Endothelial cell of umbilical vein (primary cell): Measurements from ENCODE around the gene TEX11. TPM values are rescaled to one million over a fixed set of nuclear protein-coding genes. Genes with fewer than 3 reads are reported as not detected.

Experiments used
- BruUV-seq: library from RNA; stranded (reverse); fragments of 400-500 nt; replicated peaks from 2 replicates; lab custom pipeline; 2021; lab: Mats Ljungman, UMichigan
- CTCF ChIA-PET: fragments of 300-600, 350-600 bp; sonication (Branson Sonifier 250); formaldehyde crosslinking; loops from one replicate; lab custom pipeline; 2021; ENCODE audit warnings: antibody characterized with exemption, inconsistent platforms; lab: Charles Lee
- POLR2A ChIA-PET: fragments of 300-600, 350-600 bp; sonication (Branson Sonifier 250); formaldehyde crosslinking; loops from one replicate; lab custom pipeline; 2021; ENCODE audit warnings: antibody characterized with exemption, inconsistent platforms; lab: Charles Lee
- DNase-seq: peaks from one replicate; pipeline ENCODE4 v3.0.0-alpha.2; 2011; ENCODE audit warnings: low read depth, low spot score
- FAIRE-seq: peaks from 2 replicates; lab custom pipeline; 2011; peaks lifted over from hg19 to GRCh38; lab: Jason Lieb, UNC
- H2AFZ ChIP-seq: 2 replicates; pipeline ENCODE4 v1.6.0; 2012; ENCODE audit warnings: low read depth, low read length, control low read depth, inconsistent platforms
- H3K27ac ChIP-seq: 2 replicates; pipeline ENCODE4 v1.5.1; 2011; ENCODE audit warnings: low read depth, mild to moderate bottlenecking, control low read depth, low read length, moderate library complexity; ENCODE audit not compliant: insufficient read depth
- H3K27me3 ChIP-seq, 2 experiments: 2 replicates each; pipeline versions ENCODE4 v1.6.0 to v1.6.1; 2011; ENCODE audit warnings: low read length in 2 of 2, mixed read lengths in 1 of 2; ENCODE audit not compliant: control insufficient read depth in 2 of 2, insufficient read depth in 2 of 2
- H3K36me3 ChIP-seq, 2 experiments: 2 replicates in 1 of 2; 3 replicates in 1 of 2; pipeline ENCODE4 v1.5.1; 2011; ENCODE audit warnings: low read length in 2 of 2, mild to moderate bottlenecking in 1 of 2, moderate library complexity in 1 of 2; ENCODE audit not compliant: control insufficient read depth in 2 of 2, insufficient read depth in 2 of 2; ENCODE audit errors: extremely low read depth in 1 of 2
- H3K4me1 ChIP-seq: 3 replicates; pipeline ENCODE4 v1.5.1; 2011; ENCODE audit warnings: mild to moderate bottlenecking, low read length; ENCODE audit not compliant: control insufficient read depth, insufficient read depth; ENCODE audit errors: extremely low read depth
- H3K4me2 ChIP-seq: 2 replicates; pipeline ENCODE4 v1.6.1; 2011; ENCODE audit warnings: low read length, control low read depth, mixed read lengths; ENCODE audit not compliant: insufficient read depth
- H3K4me3 ChIP-seq, 3 experiments: fragments of 200-600 bp in 1 of 3; sonication (generic), shearing (Covaris generic) in 1 of 3; replicated peaks in 1 of 3; 2 replicates each; pipeline ENCODE4 v1.5.1; 2011 to 2016; ENCODE audit warnings: control low read depth in 3 of 3, low read length in 3 of 3, mild to moderate bottlenecking in 2 of 3, inconsistent platforms in 1 of 3, low read depth in 1 of 3, moderate library complexity in 1 of 3; ENCODE audit not compliant: insufficient read depth in 1 of 3
- H3K79me2 ChIP-seq: 2 replicates; pipeline ENCODE4 v1.6.0; 2012; ENCODE audit warnings: low read length, inconsistent platforms; ENCODE audit not compliant: control insufficient read depth, insufficient read depth
- H3K9ac ChIP-seq: replicated peaks from 2 replicates; pipeline ENCODE3; 2011; ENCODE audit warnings: low read length, control low read depth; ENCODE audit not compliant: insufficient read depth; ENCODE audit errors: extremely low read depth
- H3K9me1 ChIP-seq: replicated peaks from 3 replicates; pipeline ENCODE4 v1.6.0; 2011; ENCODE audit warnings: mild to moderate bottlenecking, low read length; ENCODE audit not compliant: control insufficient read depth, insufficient read depth; ENCODE audit errors: extremely low read depth
- H3K9me3 ChIP-seq: replicated peaks from 2 replicates; pipeline ENCODE4 v1.5.1; 2012; ENCODE audit warnings: low read length, inconsistent platforms; ENCODE audit not compliant: control insufficient read depth, insufficient read depth
- H4K20me1 ChIP-seq: replicated peaks from 2 replicates; pipeline ENCODE3; 2011; ENCODE audit warnings: mild to moderate bottlenecking, low read length; ENCODE audit not compliant: control insufficient read depth, insufficient read depth; ENCODE audit errors: extremely low read depth
- EZH2 ChIP-seq: IDR thresholded peaks from 2 replicates; pipeline ENCODE4 v1.6.1; 2012; ENCODE audit warnings: borderline replicate concordance, low read depth, mild to moderate bottlenecking, moderate library complexity, low read length, inconsistent platforms; ENCODE audit not compliant: severe bottlenecking
- FOS ChIP-seq: IDR thresholded peaks from 2 replicates; pipeline ENCODE4 v1.6.1; 2011; ENCODE audit warnings: mild to moderate bottlenecking, low read length, moderate library complexity, borderline replicate concordance; ENCODE audit not compliant: insufficient read depth
- GATA2 ChIP-seq: IDR thresholded peaks from 2 replicates; pipeline ENCODE4 v1.7.0; 2011; ENCODE audit warnings: low read depth, mild to moderate bottlenecking, moderate library complexity, mixed read lengths, low read length; ENCODE audit not compliant: insufficient read length, insufficient read depth
- JUN ChIP-seq: IDR thresholded peaks from 2 replicates; pipeline ENCODE4 v1.6.1; 2011; ENCODE audit warnings: borderline replicate concordance, low read depth; ENCODE audit not compliant: insufficient read length, insufficient read depth
- MYC ChIP-seq: IDR thresholded peaks from one replicate; pipeline ENCODE4 v1.6.1; 2011; ENCODE audit warnings: mild to moderate bottlenecking, low read depth, low read length
- POLR2A ChIP-seq: IDR thresholded peaks from 2 replicates; pipeline ENCODE4 v1.6.1; 2012; ENCODE audit warnings: low read depth, mild to moderate bottlenecking, control low read depth, low read length
- POLR2AphosphoS5 ChIP-seq: IDR thresholded peaks from 2 replicates; pipeline ENCODE4 v1.6.1; 2012; ENCODE audit warnings: low read depth, mild to moderate bottlenecking, control low read depth, low read length, moderate library complexity; ENCODE audit not compliant: insufficient read depth
- dilution Hi-C: fragments of 300-500 bp; cut with MboI; formaldehyde crosslinking; loops from one replicate; pipeline ENCODE4 v1.15.0; 2019; ENCODE audit warnings: low sequenced_read_pairs; ENCODE audit not compliant: extremely low pct_ligation_motif_present
- intact Hi-C: fragments of 100-400 bp; cut with micrococcal nuclease; formaldehyde crosslinking; loops from one replicate; pipeline ENCODE4 v1.10.0; 2022
- polyA plus RNA-seq, 4 experiments: library from polyadenylated mRNA; depleted of rRNA in 3 of 4; stranded (reverse) in 3 of 4; unstranded in 1 of 4; fragments of >200 nt; gene quantifications; 2 replicates each; pipeline versions ENCODE4 v1.2.1 to v1.2.3, GENCODE V29; 2011 to 2012; ENCODE audit warnings: missing spikeins in 1 of 4
- total RNA-seq: library from RNA; stranded (reverse); gene quantifications from 2 replicates; pipeline ENCODE4 v1.2.3, GENCODE V29; 2021
- TF ChIP-seq, protein P1 (sequence below), 2 donors: IDR thresholded peaks; 1 replicate in 1 of 2; 2 replicates in 1 of 2; pipeline ENCODE4 v1.5.1; 2011; ENCODE audit warnings: low read length in 2 of 2, mild to moderate bottlenecking in 2 of 2, moderate library complexity in 2 of 2, control low read depth in 1 of 2, inconsistent platforms in 1 of 2, low read depth in 1 of 2; ENCODE audit not compliant: insufficient read depth in 1 of 2; ENCODE audit errors: extremely low read depth in 1 of 2
- TF ChIP-seq, protein P2 (sequence below): IDR thresholded peaks from 2 replicates; pipeline ENCODE4 v1.6.1; 2011; ENCODE audit not compliant: insufficient read depth, insufficient read length

The TEX11 gene
- total and polyA plus RNA-seq, 2 donors (not counting 3 experiments of a cell fraction or from before 2014, with no cell fraction given): not detected

DNA sequence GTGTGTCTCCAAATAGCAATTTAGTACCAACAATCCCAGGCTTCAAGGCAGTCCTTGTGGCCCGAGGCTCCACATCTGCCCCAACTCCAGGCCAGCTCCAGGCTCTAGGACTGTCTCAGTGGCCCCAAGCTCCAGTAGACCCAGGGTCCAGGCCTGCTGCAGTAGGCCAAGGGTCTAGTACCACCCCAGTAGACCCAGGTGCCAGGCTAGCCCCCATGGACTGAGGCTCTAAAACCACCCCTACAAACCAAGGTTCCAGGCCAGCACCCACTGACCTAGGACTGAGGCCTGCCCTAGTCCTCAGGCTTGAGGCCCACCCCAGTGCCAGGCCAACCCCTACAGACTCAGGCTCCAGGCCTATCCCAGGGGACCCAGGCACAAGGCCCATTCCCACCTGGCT lies 272.3 kb downstream of the TEX11 start:
- Histone ChIP-seq H4K20me1 (no peaks in the 10 kb centered on the region), H3K27ac (no peak overlapping the region), H3K4me1 (no peaks in the 10 kb centered on the region), H3K9ac (no peak overlapping the region), H3K36me3 (no peaks in the 10 kb centered on the region), H3K27me3 (no peaks in the 10 kb centered on the region), H3K79me2 (no peaks in the 10 kb centered on the region), H3K4me3 (no peak overlapping the region), H3K9me3 (no peaks in the 10 kb centered on the region), H3K4me2 (no peak overlapping the region), H2AFZ (no peak overlapping the region), H3K9me1 (no peaks in the 10 kb centered on the region)
- intact Hi-C loops: no loop called here
- TF ChIP-seq, protein P1, sequence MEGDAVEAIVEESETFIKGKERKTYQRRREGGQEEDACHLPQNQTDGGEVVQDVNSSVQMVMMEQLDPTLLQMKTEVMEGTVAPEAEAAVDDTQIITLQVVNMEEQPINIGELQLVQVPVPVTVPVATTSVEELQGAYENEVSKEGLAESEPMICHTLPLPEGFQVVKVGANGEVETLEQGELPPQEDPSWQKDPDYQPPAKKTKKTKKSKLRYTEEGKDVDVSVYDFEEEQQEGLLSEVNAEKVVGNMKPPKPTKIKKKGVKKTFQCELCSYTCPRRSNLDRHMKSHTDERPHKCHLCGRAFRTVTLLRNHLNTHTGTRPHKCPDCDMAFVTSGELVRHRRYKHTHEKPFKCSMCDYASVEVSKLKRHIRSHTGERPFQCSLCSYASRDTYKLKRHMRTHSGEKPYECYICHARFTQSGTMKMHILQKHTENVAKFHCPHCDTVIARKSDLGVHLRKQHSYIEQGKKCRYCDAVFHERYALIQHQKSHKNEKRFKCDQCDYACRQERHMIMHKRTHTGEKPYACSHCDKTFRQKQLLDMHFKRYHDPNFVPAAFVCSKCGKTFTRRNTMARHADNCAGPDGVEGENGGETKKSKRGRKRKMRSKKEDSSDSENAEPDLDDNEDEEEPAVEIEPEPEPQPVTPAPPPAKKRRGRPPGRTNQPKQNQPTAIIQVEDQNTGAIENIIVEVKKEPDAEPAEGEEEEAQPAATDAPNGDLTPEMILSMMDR (IDR thresholded peaks at IDR 0.05; ENCODE audit: extremely low read depth in 1 of 2, insufficient read depth in 1 of 2, low read depth in 1 of 2, low read length in 2 of 2): no peak
- no peak for TF ChIP-seq POLR2A
- TF ChIP-seq JUN: no peak
- TF ChIP-seq POLR2AphosphoS5: no peak
- TF ChIP-seq, protein P2, sequence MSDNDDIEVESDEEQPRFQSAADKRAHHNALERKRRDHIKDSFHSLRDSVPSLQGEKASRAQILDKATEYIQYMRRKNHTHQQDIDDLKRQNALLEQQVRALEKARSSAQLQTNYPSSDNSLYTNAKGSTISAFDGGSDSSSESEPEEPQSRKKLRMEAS: no peak
- no peak for TF ChIP-seq EZH2
- TF ChIP-seq MYC: no peak
- no peak for TF ChIP-seq FOS
- TF ChIP-seq GATA2: no peak
- CTCF ChIA-PET: no interaction called here
- BruUV-seq: no TSS peak
- DNase-seq (no peak), FAIRE-seq (no peak)
- dilution Hi-C loops: no loop called here
- POLR2A ChIA-PET: no interaction called here
